CD8-positive, alpha-beta memory T cell (primary cell): ENCODE measurements around the gene SDK1. TPM values are rescaled to one million over a fixed set of nuclear protein-coding genes. Genes with fewer than 3 reads are reported as not detected.
"Not testable (repeated sequence)": the region's sequence is repeated elsewhere in the genome, so short reads cannot be mapped to it uniquely, and the experiment has no call there.

ENCODE experiments used
- CTCF ChIA-PET: fragments of 350-600 bp; sonication (Branson Sonifier 250); formaldehyde crosslinking; loops from one replicate; lab custom pipeline; 2021; ENCODE audit warnings: antibody characterized with exemption; lab: Charles Lee
- POLR2A ChIA-PET: fragments of 350-600 bp; sonication (Branson Sonifier 250); formaldehyde crosslinking; loops from one replicate; lab custom pipeline; 2021; ENCODE audit warnings: antibody characterized with exemption; lab: Charles Lee
- DNase-seq, 5 donors: peaks; one replicate each; pipeline versions ENCODE4 v3.0.0 to v3.0.0-alpha.2; 2020 to 2022; ENCODE audit warnings: mixed read lengths in 1 of 5
- H3K27ac ChIP-seq: one replicate; pipeline ENCODE4 v1.7.0; 2013; ENCODE audit warnings: low read depth, mild to moderate bottlenecking, low read length, moderate library complexity
- H3K27me3 ChIP-seq: 2 replicates; pipeline ENCODE4 v1.7.0; 2013; ENCODE audit warnings: low read length, mild to moderate bottlenecking; ENCODE audit not compliant: insufficient read depth, poor library complexity, severe bottlenecking
- H3K36me3 ChIP-seq: 2 replicates; pipeline ENCODE4 v1.7.0; 2013; ENCODE audit warnings: mild to moderate bottlenecking, low read length, moderate library complexity; ENCODE audit not compliant: insufficient read depth
- H3K4me1 ChIP-seq: 2 replicates; pipeline ENCODE4 v1.7.0; 2013; ENCODE audit warnings: mild to moderate bottlenecking, low read length, moderate library complexity; ENCODE audit not compliant: insufficient read depth
- H3K4me3 ChIP-seq: 2 replicates; pipeline ENCODE4 v1.7.0; 2013; ENCODE audit warnings: mild to moderate bottlenecking, low read length
- H3K9me3 ChIP-seq: 2 replicates; pipeline ENCODE4 v1.7.0; 2013; ENCODE audit warnings: mild to moderate bottlenecking, low read length
- H3K27ac Mint-ChIP-seq, 8 donors: one replicate each; pipeline ENCODE4 v1.8.0; 2020 to 2021; ENCODE audit warnings: mixed read lengths in 8 of 8, mild to moderate bottlenecking in 6 of 8, inconsistent platforms in 3 of 8, moderate library complexity in 3 of 8
- H3K27me3 Mint-ChIP-seq, 2 donors: one replicate each; pipeline ENCODE4 v1.8.0; 2020 to 2021; ENCODE audit warnings: mixed read lengths in 2 of 2, mild to moderate bottlenecking in 1 of 2, moderate library complexity in 1 of 2
- H3K36me3 Mint-ChIP-seq, 3 donors: one replicate each; pipeline ENCODE4 v1.8.0; 2020 to 2021; ENCODE audit warnings: mixed read lengths in 3 of 3, inconsistent platforms in 1 of 3, mild to moderate bottlenecking in 1 of 3
- H3K4me1 Mint-ChIP-seq, 3 donors: one replicate each; pipeline ENCODE4 v1.8.0; 2020 to 2021; ENCODE audit warnings: mixed read lengths in 3 of 3, inconsistent platforms in 1 of 3, mild to moderate bottlenecking in 1 of 3
- H3K4me3 Mint-ChIP-seq, 7 donors: one replicate each; pipeline ENCODE4 v1.8.0; 2020 to 2021; ENCODE audit warnings: mixed read lengths in 7 of 7, mild to moderate bottlenecking in 6 of 7, moderate library complexity in 4 of 7, inconsistent platforms in 2 of 7
- H3K9me3 Mint-ChIP-seq, 5 donors: one replicate each; pipeline ENCODE4 v1.8.0; 2020 to 2022; ENCODE audit warnings: mixed read lengths in 5 of 5, mild to moderate bottlenecking in 3 of 5, moderate library complexity in 2 of 5, inconsistent platforms in 1 of 5
- polyA plus RNA-seq: library from polyadenylated mRNA; unstranded; fragments of 300-500 nt; fragmentation: Illumina TruSeq; gene quantifications from one replicate; pipeline ENCODE4 v1.2.3, GENCODE V29; 2021
- total RNA-seq, 2 experiments: library from RNA; stranded (reverse); gene quantifications; one replicate each; pipeline ENCODE4 v1.2.3, GENCODE V29; 2021

Gene SDK1
- total and polyA plus RNA-seq, 3 experiments from 2014 or later = 0.04 TPM; not detected in 1

- no peaks in the 10 kb centered on the region for H3K4me1 Mint-ChIP-seq
- H3K9me3 ChIP-seq = no peaks in the 10 kb centered on the region
- ChIA-PET POLR2A (no interaction called here), CTCF (no interaction called here)
- H3K36me3 Mint-ChIP-seq = no peaks in the 10 kb centered on the region
- H3K4me1 ChIP-seq = no peaks in the 10 kb centered on the region
- no peak overlapping the region for H3K4me3 Mint-ChIP-seq
- H3K4me3 ChIP-seq = no peak overlapping the region
- H3K27ac ChIP-seq = no peak overlapping the region
- no peaks in the 10 kb centered on the region for H3K36me3 ChIP-seq
- no peak for DNase-seq
- H3K27me3 ChIP-seq = no peaks in the 10 kb centered on the region
- peaks cover 8 to 45% of the 10 kb centered on the region in 2 donors for H3K27me3 Mint-ChIP-seq
- H3K9me3 Mint-ChIP-seq = peaks cover 0 to 8% (median 2%) of the 10 kb centered on the region in 5 donors
- no peak overlapping the region for H3K27ac Mint-ChIP-seq
These were observed 630.8 kb downstream of the SDK1 start for GRCh38 chr7:3931843-3932242.

- Histone ChIP-seq H3K27me3 (no peaks in the 10 kb centered on the region), H3K4me1 (no peaks in the 10 kb centered on the region), H3K27ac (no peak overlapping the region), H3K36me3 (no peaks in the 10 kb centered on the region), H3K9me3 (no peaks in the 10 kb centered on the region), H3K4me3 (no peak overlapping the region)
- Mint-ChIP-seq H3K27ac (no peak overlapping the region), H3K9me3 (peaks cover 0 to 8% (median 2%) of the 10 kb centered on the region in 5 donors), H3K4me3 (no peak overlapping the region), H3K36me3 (no peaks in the 10 kb centered on the region), H3K27me3 (peaks cover 3 to 38% of the 10 kb centered on the region in 2 donors), H3K4me1 (no peaks in the 10 kb centered on the region)
- CTCF ChIA-PET = no interaction called here
- DNase-seq = no peak
- POLR2A ChIA-PET = no interaction called here
These were observed 636.1 kb downstream of the SDK1 start for GRCh38 chr7:3937146-3937545.

- Histone ChIP-seq H3K4me3 (no peak overlapping the region), H3K27ac (no peak overlapping the region), H3K36me3 (no peaks in the 10 kb centered on the region), H3K4me1 (no peaks in the 10 kb centered on the region), H3K9me3 (no peaks in the 10 kb centered on the region), H3K27me3 (no peaks in the 10 kb centered on the region)
- H3K27me3 Mint-ChIP-seq = peaks cover 3 to 33% of the 10 kb centered on the region in 2 donors
- H3K27ac Mint-ChIP-seq = peak overlapping the region in 1 of 8 donors; percentile 54
- no peaks in the 10 kb centered on the region for H3K36me3 Mint-ChIP-seq
- ChIA-PET CTCF (no interaction called here), POLR2A (no interaction called here)
- no peak for DNase-seq
- H3K9me3 Mint-ChIP-seq = peaks cover 0 to 8% (median 2%) of the 10 kb centered on the region in 5 donors
- H3K4me1 Mint-ChIP-seq = no peaks in the 10 kb centered on the region
- H3K4me3 Mint-ChIP-seq = no peak overlapping the region
These were observed 636.6 kb downstream of the SDK1 start for GRCh38 chr7:3937605-3938004.

- POLR2A ChIA-PET, H3K4me3 ChIP-seq, H3K27ac ChIP-seq, H3K27ac Mint-ChIP-seq, DNase-seq, H3K4me1 Mint-ChIP-seq, H3K36me3 ChIP-seq, H3K9me3 ChIP-seq, H3K4me3 Mint-ChIP-seq, H3K36me3 Mint-ChIP-seq, CTCF ChIA-PET, H3K4me1 ChIP-seq, H3K27me3 ChIP-seq: not testable (repeated sequence)
- Mint-ChIP-seq H3K9me3 (peaks cover 0 to 13% (median 9%) of the 10 kb centered on the region in 5 donors), H3K27me3 (peaks cover 3 to 22% of the 10 kb centered on the region in 2 donors)
These were observed 640.7 kb downstream of the SDK1 start for GRCh38 chr7:3941706-3942105.

- ChIA-PET POLR2A (no interaction called here), CTCF (no interaction called here)
- H3K27me3 ChIP-seq = no peaks in the 10 kb centered on the region
- H3K36me3 Mint-ChIP-seq = no peaks in the 10 kb centered on the region
- no peaks in the 10 kb centered on the region for H3K4me1 Mint-ChIP-seq
- no peaks in the 10 kb centered on the region for H3K4me1 ChIP-seq
- no peak for DNase-seq
- no peak overlapping the region for H3K4me3 ChIP-seq
- H3K27ac Mint-ChIP-seq = no peak overlapping the region
- no peak overlapping the region for H3K27ac ChIP-seq
- H3K9me3 Mint-ChIP-seq = peaks cover 0 to 13% (median 8%) of the 10 kb centered on the region in 5 donors
- H3K9me3 ChIP-seq = no peaks in the 10 kb centered on the region
- H3K27me3 Mint-ChIP-seq = peaks cover 3 to 22% of the 10 kb centered on the region in 2 donors
- H3K36me3 ChIP-seq = no peaks in the 10 kb centered on the region
- no peak overlapping the region for H3K4me3 Mint-ChIP-seq
These were observed 641.2 kb downstream of the SDK1 start for GRCh38 chr7:3942276-3942675.

GRCh38 chr7:3942816-3943745 lies 642.0 kb downstream of the SDK1 start:
- no peak overlapping the region for H3K4me3 ChIP-seq
- Mint-ChIP-seq H3K36me3 (no peaks in the 10 kb centered on the region), H3K4me1 (no peaks in the 10 kb centered on the region), H3K9me3 (peaks cover 0 to 13% (median 8%) of the 10 kb centered on the region in 5 donors), H3K27me3 (peaks cover 0 to 22% of the 10 kb centered on the region in 2 donors), H3K4me3 (no peak overlapping the region), H3K27ac (no peak overlapping the region)
- no peaks in the 10 kb centered on the region for H3K4me1 ChIP-seq
- H3K27ac ChIP-seq = no peak overlapping the region
- DNase-seq = no peak
- no peaks in the 10 kb centered on the region for H3K36me3 ChIP-seq
- no peaks in the 10 kb centered on the region for H3K27me3 ChIP-seq
- no peaks in the 10 kb centered on the region for H3K9me3 ChIP-seq
- CTCF ChIA-PET = no interaction called here
- POLR2A ChIA-PET = no interaction called here

- no peak overlapping the region for H3K27ac Mint-ChIP-seq
- H3K36me3 Mint-ChIP-seq = no peaks in the 10 kb centered on the region
These were observed 642.9 kb downstream of the SDK1 start for GRCh38 chr7:3943779-3944520.

GRCh38 chr7:3949242-3949640 lies 648.2 kb downstream of the SDK1 start:
- no peaks in the 10 kb centered on the region for H3K27me3 ChIP-seq
- no peaks in the 10 kb centered on the region for H3K9me3 ChIP-seq
- no peak overlapping the region for H3K4me3 ChIP-seq
- Mint-ChIP-seq H3K27me3 (peaks cover 0 to 11% of the 10 kb centered on the region in 2 donors), H3K4me1 (no peaks in the 10 kb centered on the region), H3K9me3 (peaks cover 0 to 13% (median 8%) of the 10 kb centered on the region in 5 donors), H3K27ac (no peak overlapping the region), H3K4me3 (no peak overlapping the region), H3K36me3 (no peaks in the 10 kb centered on the region)
- H3K27ac ChIP-seq = no peak overlapping the region
- no peaks in the 10 kb centered on the region for H3K36me3 ChIP-seq
- ChIA-PET POLR2A (no interaction called here), CTCF (no interaction called here)
- no peaks in the 10 kb centered on the region for H3K4me1 ChIP-seq
- DNase-seq = no peak

More at GRCh38 chr7:3943779-3944520, 642.9 kb downstream of the SDK1 start:
- ChIA-PET POLR2A (no interaction called here), CTCF (no interaction called here)
- Histone ChIP-seq H3K27me3 (no peaks in the 10 kb centered on the region), H3K9me3 (no peaks in the 10 kb centered on the region), H3K27ac (no peak overlapping the region), H3K4me3 (no peak overlapping the region), H3K4me1 (no peaks in the 10 kb centered on the region), H3K36me3 (no peaks in the 10 kb centered on the region)
- Mint-ChIP-seq H3K9me3 (peaks cover 0 to 13% (median 8%) of the 10 kb centered on the region in 5 donors), H3K4me3 (no peak overlapping the region), H3K4me1 (no peaks in the 10 kb centered on the region), H3K27me3 (peaks cover 0 to 25% of the 10 kb centered on the region in 2 donors)
- DNase-seq = no peak
